ENCODE data around the gene NUP62CL.

DNA sequence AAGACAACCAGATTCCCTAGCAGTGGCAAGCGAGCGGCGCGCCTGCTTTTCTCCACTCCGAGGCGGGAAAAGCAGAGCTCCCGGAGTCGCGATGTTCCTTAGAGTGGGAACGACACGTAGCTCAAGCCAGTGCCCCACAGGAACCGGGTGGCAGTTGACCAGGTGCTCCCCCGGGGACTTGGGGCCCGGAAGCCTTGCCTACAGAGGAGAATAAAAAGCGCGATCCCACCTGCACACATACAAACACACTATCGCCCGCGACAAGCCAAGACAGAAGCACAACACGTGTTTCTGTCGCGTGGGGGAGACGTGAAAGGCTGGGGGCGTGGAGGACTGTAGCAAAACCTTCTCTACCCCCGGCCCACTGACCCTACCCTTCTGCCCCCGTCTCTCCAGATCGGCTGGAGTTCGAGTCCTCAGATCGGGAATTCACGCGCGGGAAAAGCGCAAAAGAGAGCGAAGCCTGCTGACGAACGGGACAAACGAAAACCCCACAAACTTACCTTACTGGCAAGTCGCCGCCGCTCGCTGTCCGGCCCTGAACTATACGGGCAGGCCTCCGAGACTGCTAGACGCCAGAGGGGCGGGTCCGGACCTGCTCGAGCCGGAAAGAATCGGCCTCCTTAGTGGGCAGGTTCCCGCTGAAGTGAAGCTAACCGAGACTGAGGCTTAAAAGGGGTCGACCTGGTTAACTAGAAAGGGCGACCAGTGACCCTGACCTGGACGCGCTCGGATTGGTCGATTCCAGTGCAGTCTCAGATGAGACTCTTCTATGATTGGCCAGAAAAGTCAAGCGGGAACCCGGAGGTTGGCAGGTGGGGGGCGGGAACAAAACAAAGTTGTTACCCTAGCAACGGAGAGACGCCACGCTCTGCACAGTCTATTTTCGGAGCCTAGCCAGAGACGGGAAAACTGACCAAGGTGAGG lies at the start of gene NUP62CL, which contains the start of gene DNAAF6:
- TF ChIP-seq EP300 (conservative IDR thresholded peaks at IDR 0.05; ENCODE audit: poor library complexity, severe bottlenecking) (no peak), TAF1 (IDR thresholded peaks at IDR 0.05; ENCODE audit: low read depth) (no peak), EZH2 (IDR thresholded peaks at IDR 0.05; ENCODE audit: borderline replicate concordance, insufficient read depth, low read length, poor library complexity, severe bottlenecking) (no peak), POLR2AphosphoS5 (IDR thresholded peaks at IDR 0.05) (no peak), RAD21 (conservative IDR thresholded peaks at IDR 0.05) (no peak), SMC3 (conservative IDR thresholded peaks at IDR 0.05; ENCODE audit: poor library complexity) (no peak)
- TF ChIP-seq, protein P1, sequence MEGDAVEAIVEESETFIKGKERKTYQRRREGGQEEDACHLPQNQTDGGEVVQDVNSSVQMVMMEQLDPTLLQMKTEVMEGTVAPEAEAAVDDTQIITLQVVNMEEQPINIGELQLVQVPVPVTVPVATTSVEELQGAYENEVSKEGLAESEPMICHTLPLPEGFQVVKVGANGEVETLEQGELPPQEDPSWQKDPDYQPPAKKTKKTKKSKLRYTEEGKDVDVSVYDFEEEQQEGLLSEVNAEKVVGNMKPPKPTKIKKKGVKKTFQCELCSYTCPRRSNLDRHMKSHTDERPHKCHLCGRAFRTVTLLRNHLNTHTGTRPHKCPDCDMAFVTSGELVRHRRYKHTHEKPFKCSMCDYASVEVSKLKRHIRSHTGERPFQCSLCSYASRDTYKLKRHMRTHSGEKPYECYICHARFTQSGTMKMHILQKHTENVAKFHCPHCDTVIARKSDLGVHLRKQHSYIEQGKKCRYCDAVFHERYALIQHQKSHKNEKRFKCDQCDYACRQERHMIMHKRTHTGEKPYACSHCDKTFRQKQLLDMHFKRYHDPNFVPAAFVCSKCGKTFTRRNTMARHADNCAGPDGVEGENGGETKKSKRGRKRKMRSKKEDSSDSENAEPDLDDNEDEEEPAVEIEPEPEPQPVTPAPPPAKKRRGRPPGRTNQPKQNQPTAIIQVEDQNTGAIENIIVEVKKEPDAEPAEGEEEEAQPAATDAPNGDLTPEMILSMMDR (IDR thresholded peaks at IDR 0.05; ENCODE audit: poor library complexity, severe bottlenecking): no peak
